Measurements from ENCODE around the gene NBPF26. TPM values are rescaled to one million over a fixed set of nuclear protein-coding genes. Genes with fewer than 3 reads are reported as not detected.
"Not testable (repeated sequence)": the region's sequence is repeated elsewhere in the genome, so short reads cannot be mapped to it uniquely, and the experiment has no call there.

NBPF26 gene
- total and polyA plus RNA-seq, 9 of the 15 experiments (the other 6 are each of a cell fraction or from before 2014, with no cell fraction given) = 0.13 to 6.6 (median 5.2) TPM

DNA sequence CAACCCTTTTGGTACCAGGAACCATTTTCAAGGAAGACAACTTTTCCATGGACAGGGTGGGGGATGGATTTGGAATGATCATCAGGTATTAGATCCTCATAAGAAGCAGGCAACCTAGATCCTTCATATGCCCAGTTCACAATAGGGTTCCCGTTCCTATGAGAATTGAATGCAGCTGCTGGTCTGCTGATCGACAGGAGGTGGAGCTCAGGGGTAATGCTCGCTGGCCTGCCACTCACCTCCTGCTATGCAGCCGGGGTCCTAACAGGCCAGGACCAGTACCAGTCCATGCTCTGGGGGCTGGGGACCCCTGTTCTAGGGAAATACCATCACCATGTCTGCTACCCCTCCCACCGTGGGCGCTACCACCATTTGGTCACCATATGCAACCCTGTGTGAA, 36.5 kb upstream of the NBPF26 start:
- H3K4me3 ChIP-seq; H3K36me3 ChIP-seq (ENCODE audit: control insufficient read depth, insufficient read depth, low read length); BruUV-seq (replicated peaks); H3K79me2 ChIP-seq (ENCODE audit: control insufficient read depth, insufficient read depth, low read length); H2AFZ ChIP-seq (ENCODE audit: low read depth, low read length); H4K20me1 ChIP-seq (replicated peaks; ENCODE audit: control insufficient read depth, insufficient read depth, low read length); H3K27ac ChIP-seq (ENCODE audit: extremely low read depth, low read depth, low read length); DNase-seq (ENCODE audit: extremely low read depth in 1 of 4, low spot score in 3 of 4); H3K4me2 ChIP-seq (ENCODE audit: insufficient read depth, low read length); CTCF ChIA-PET (ENCODE audit: low intra/inter-chr PET ratio); H3K9me1 ChIP-seq (ENCODE audit: control insufficient read depth, insufficient read depth, low read length); intact Hi-C loops (cut with micrococcal nuclease); H3K9me3 ChIP-seq (replicated peaks; ENCODE audit: control insufficient read depth, insufficient read depth, low read depth, low read length); POLR2A ChIA-PET; in situ Hi-C loops (cut with MboI); H3K4me1 ChIP-seq (replicated peaks in 1 of 2; ENCODE audit: control insufficient read depth in 2 of 2, insufficient read depth in 2 of 2, low read length in 2 of 2); H3K9ac ChIP-seq (ENCODE audit: insufficient read depth in 1 of 2, low read depth in 2 of 2, low read length in 2 of 2); H3K27me3 ChIP-seq (ENCODE audit: control insufficient read depth in 2 of 2, insufficient read depth in 2 of 2, low read length in 2 of 2); FAIRE-seq: not testable (repeated sequence)
- WGBS (ENCODE audit: insufficient coverage, low coverage, missing lambda C conversion rate) = no CpG with 5 or more reads among the region's 6 CpGs
- ATAC-seq = peak; percentile 60

DNA sequence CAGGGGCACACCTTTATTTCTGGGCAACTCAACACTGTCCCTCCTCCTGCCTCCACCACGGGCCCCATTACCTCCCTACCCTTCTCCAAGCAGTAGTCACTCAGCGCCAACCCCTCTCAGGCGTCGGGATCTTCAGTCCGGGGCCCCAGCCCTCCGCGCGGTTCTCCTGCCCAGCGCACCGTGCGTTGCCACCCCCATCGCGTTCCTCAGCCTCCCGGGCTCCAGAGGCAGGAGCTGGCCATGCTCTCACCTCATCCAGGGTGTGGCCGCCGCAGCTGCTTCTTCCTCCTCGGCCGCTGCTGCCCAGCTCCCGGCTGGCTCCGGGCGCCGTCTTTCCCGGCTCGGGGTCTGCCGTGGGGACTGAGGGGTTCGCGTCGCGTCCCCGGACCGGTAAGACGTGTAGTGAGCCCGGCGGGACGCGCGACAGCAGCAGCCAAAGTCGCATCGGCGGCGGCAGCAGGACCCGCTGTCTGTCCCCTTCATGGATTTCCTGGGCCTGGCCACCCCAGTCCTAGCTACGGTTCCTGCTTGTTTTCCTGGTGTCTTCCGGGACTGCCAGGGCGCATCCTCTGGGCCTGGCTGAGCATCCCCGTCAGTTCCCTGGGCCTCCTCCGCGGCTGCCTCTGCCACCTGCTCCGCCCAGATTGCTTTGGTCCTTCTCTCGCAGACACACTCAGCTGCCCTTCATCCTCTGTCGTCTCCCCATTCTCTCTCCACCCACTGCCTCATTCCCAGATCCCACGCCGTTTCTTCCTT, 22.8 kb upstream of the NBPF26 start:
- BruUV-seq (replicated peaks); CTCF ChIA-PET (ENCODE audit: low intra/inter-chr PET ratio); H3K36me3 ChIP-seq (ENCODE audit: control insufficient read depth, insufficient read depth, low read length); FAIRE-seq; H3K27me3 ChIP-seq (ENCODE audit: control insufficient read depth in 2 of 2, insufficient read depth in 2 of 2, low read length in 2 of 2); H2AFZ ChIP-seq (ENCODE audit: low read depth, low read length); H3K4me2 ChIP-seq (ENCODE audit: insufficient read depth, low read length); intact Hi-C loops (cut with micrococcal nuclease); ATAC-seq; H4K20me1 ChIP-seq (replicated peaks; ENCODE audit: control insufficient read depth, insufficient read depth, low read length); H3K79me2 ChIP-seq (ENCODE audit: control insufficient read depth, insufficient read depth, low read length); H3K4me3 ChIP-seq; H3K4me1 ChIP-seq (replicated peaks in 1 of 2; ENCODE audit: control insufficient read depth in 2 of 2, insufficient read depth in 2 of 2, low read length in 2 of 2); H3K9me1 ChIP-seq (ENCODE audit: control insufficient read depth, insufficient read depth, low read length); in situ Hi-C loops (cut with MboI); POLR2A ChIA-PET; H3K27ac ChIP-seq (ENCODE audit: extremely low read depth, low read depth, low read length); DNase-seq (ENCODE audit: extremely low read depth in 1 of 4, low spot score in 3 of 4); H3K9me3 ChIP-seq (replicated peaks; ENCODE audit: control insufficient read depth, insufficient read depth, low read depth, low read length); H3K9ac ChIP-seq (ENCODE audit: insufficient read depth in 1 of 2, low read depth in 2 of 2, low read length in 2 of 2): not testable (repeated sequence)
- no CpG with 5 or more reads among the region's 53 CpGs for WGBS (ENCODE audit: insufficient coverage, low coverage, missing lambda C conversion rate)

DNA sequence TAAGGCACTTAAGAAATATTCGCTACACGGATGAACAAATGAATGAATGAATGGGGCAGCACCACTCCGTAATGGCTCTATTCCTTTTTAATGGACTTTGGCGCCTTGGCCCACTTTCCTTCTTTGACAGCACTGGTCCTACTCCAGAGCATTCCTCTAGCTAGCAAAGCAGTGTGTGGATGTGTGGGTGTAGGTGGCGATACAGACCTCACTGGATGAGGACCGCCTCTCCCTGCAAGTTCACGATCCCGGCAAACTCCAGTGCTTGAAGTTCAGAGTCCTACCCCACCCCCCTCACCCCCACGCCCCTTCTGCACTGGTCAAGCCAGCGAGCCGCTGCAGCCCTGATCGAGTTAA, 409 bp upstream of the NBPF26 start:
- H3K36me3 ChIP-seq (ENCODE audit: control insufficient read depth, insufficient read depth, low read length); POLR2A ChIA-PET; CTCF ChIA-PET (ENCODE audit: low intra/inter-chr PET ratio); H3K4me1 ChIP-seq (replicated peaks in 1 of 2; ENCODE audit: control insufficient read depth in 2 of 2, insufficient read depth in 2 of 2, low read length in 2 of 2); H3K9me3 ChIP-seq (replicated peaks; ENCODE audit: control insufficient read depth, insufficient read depth, low read depth, low read length); DNase-seq (ENCODE audit: extremely low read depth in 1 of 4, low spot score in 3 of 4); H3K79me2 ChIP-seq (ENCODE audit: control insufficient read depth, insufficient read depth, low read length); H3K9me1 ChIP-seq (ENCODE audit: control insufficient read depth, insufficient read depth, low read length); H3K4me3 ChIP-seq; ATAC-seq; H3K4me2 ChIP-seq (ENCODE audit: insufficient read depth, low read length); H3K27ac ChIP-seq (ENCODE audit: extremely low read depth, low read depth, low read length); H3K9ac ChIP-seq (ENCODE audit: insufficient read depth in 1 of 2, low read depth in 2 of 2, low read length in 2 of 2); FAIRE-seq; intact Hi-C loops (cut with micrococcal nuclease); H3K27me3 ChIP-seq (ENCODE audit: control insufficient read depth in 2 of 2, insufficient read depth in 2 of 2, low read length in 2 of 2); BruUV-seq (replicated peaks); H4K20me1 ChIP-seq (replicated peaks; ENCODE audit: control insufficient read depth, insufficient read depth, low read length); H2AFZ ChIP-seq (ENCODE audit: low read depth, low read length); in situ Hi-C loops (cut with MboI): not testable (repeated sequence)
- 8% methylated on average over 2 of the region's 12 CpGs for WGBS (ENCODE audit: insufficient coverage, low coverage, missing lambda C conversion rate)

DNA sequence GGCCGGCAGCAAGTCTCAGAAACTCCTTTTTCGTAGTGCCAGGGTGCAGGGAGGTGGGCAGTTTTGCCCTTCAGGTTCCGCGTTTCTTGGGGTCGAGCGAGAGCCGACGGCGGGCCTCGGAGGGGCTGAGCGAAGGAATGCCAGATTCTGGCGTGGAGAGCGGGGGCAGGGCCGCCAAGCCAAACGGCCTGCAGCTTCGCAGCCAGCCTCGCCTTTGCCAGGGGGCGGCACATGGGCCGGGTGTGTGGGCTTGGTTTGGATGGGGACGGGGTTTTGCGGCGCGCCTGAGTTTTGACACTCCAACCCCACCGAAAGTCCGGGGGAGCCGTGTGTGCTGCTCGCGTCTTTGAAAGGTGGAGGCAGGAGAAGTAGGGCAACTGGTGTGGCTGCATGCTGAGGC, 762 bp downstream of the NBPF26 start:
- DNase-seq (ENCODE audit: extremely low read depth in 1 of 4, low spot score in 3 of 4) = not testable (repeated sequence)

More for the DNA sequence above, 762 bp downstream of the NBPF26 start:
- H3K27ac ChIP-seq (ENCODE audit: extremely low read depth, low read depth, low read length); FAIRE-seq; H3K27me3 ChIP-seq (ENCODE audit: control insufficient read depth in 2 of 2, insufficient read depth in 2 of 2, low read length in 2 of 2); in situ Hi-C loops (cut with MboI); intact Hi-C loops (cut with micrococcal nuclease); H3K9me1 ChIP-seq (ENCODE audit: control insufficient read depth, insufficient read depth, low read length); H3K9ac ChIP-seq (ENCODE audit: insufficient read depth in 1 of 2, low read depth in 2 of 2, low read length in 2 of 2); CTCF ChIA-PET (ENCODE audit: low intra/inter-chr PET ratio); H3K4me2 ChIP-seq (ENCODE audit: insufficient read depth, low read length); H4K20me1 ChIP-seq (replicated peaks; ENCODE audit: control insufficient read depth, insufficient read depth, low read length); H3K36me3 ChIP-seq (ENCODE audit: control insufficient read depth, insufficient read depth, low read length); H3K79me2 ChIP-seq (ENCODE audit: control insufficient read depth, insufficient read depth, low read length); BruUV-seq (replicated peaks); H3K9me3 ChIP-seq (replicated peaks; ENCODE audit: control insufficient read depth, insufficient read depth, low read depth, low read length); POLR2A ChIA-PET; H2AFZ ChIP-seq (ENCODE audit: low read depth, low read length); H3K4me1 ChIP-seq (replicated peaks in 1 of 2; ENCODE audit: control insufficient read depth in 2 of 2, insufficient read depth in 2 of 2, low read length in 2 of 2); ATAC-seq: not testable (repeated sequence)
- no CpG with 5 or more reads among the region's 28 CpGs for WGBS (ENCODE audit: insufficient coverage, low coverage, missing lambda C conversion rate)
- H3K4me3 ChIP-seq = peak overlapping the region; percentile 54
